ENCODE measurements around the gene NCR2. TPM values are rescaled to one million over a fixed set of nuclear protein-coding genes. Genes with fewer than 3 reads are reported as not detected.

NCR2 gene
- total RNA-seq = not detected in 2 replicates

GRCh38 chr6:41335296-41335695 is at the start of gene NCR2:
Gene NCR2, plus strand, starts transcription at chr6:41335608. Its CDS starts 269 bp downstream, at chr6:41335877.

GRCh38 chr6:41286544-41287346 is 48.7 kb upstream of the NCR2 start, which contains the start of gene TREM1:
Gene TREM1, minus strand, starts transcription at chr6:41286682. Its CDS starts 27 bp downstream, at chr6:41286655.

Other genes starting within 250 kb of the NCR2 start
- not detected in 2 replicates for gene TREML1, start 181.3 kb upstream of the NCR2 start, total RNA-seq
- not detected in 2 replicates for gene TREM2, start 172.5 kb upstream of the NCR2 start, total RNA-seq
- 0.07 TPM in 1 of 2 replicates, not detected in the other for gene TREML2, start 134.5 kb upstream of the NCR2 start, total RNA-seq
- gene TREML4, start 107.3 kb upstream of the NCR2 start, total RNA-seq = not detected in 2 replicates
- 1.5 and 19.5 TPM in 2 replicates for gene TREM1, start 48.9 kb upstream of the NCR2 start, total RNA-seq
- 3.5 and 6.5 TPM in 2 replicates for gene FOXP4, start 210.8 kb downstream of the NCR2 start, total RNA-seq

Data from smooth muscle cell of the pulmonary artery (primary cell).